ENCODE results near the gene MCEMP1. TPM values are rescaled to one million over a fixed set of nuclear protein-coding genes. Genes with fewer than 3 reads are reported as not detected.

Gene MCEMP1
- total RNA-seq, 1 experiment from 2014 or later = not detected

DNA sequence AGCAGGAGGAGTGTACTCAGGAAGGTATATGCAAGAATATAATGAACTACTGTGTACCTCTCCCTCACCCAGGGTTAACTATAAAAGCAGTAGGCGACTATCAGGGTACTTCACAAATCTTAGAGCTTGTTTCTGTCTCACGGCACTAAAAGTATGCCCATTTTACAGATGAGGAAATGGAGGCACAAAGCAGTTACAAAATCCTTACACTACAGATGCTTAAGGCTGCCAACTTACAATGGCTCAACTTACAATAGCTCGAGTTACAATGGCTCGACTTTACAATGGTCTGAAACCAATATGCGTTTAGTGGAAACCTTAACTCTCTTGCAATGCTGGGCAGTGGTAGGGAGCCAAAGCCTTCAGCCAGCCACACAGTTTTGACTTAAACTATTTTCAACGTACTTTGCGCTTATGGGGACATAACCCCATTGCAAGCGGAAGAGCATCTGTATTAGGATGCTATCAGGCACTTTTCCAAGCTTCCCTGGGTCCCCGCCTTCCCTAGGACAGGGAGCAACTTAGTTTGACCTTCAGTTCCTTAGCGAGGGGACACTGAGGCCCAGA is 20.9 kb downstream of the MCEMP1 start:
- DNase-seq (ENCODE audit: low read depth) = no peak

DNA sequence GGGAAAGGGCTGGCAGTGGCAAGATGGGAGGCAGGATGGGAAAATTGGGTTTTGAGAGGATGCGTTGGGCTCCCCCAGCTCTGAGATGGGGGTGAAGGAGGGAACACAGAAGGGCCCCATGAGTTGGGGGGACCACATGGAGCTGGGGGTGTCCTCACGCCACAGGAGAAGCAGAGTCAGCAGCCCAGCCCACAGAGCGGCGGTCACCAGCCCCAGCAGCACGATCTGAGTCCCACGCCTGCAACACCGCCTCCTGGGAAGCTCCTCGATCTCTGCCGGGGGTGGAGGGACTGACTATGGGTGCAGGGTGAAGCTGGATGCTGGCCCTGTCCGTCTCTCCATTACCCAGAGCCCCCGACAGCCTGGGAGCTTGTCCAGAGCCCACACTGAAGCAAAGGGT is 21.7 kb downstream of the MCEMP1 start:
- DNase-seq (ENCODE audit: low read depth) = no peak

DNA sequence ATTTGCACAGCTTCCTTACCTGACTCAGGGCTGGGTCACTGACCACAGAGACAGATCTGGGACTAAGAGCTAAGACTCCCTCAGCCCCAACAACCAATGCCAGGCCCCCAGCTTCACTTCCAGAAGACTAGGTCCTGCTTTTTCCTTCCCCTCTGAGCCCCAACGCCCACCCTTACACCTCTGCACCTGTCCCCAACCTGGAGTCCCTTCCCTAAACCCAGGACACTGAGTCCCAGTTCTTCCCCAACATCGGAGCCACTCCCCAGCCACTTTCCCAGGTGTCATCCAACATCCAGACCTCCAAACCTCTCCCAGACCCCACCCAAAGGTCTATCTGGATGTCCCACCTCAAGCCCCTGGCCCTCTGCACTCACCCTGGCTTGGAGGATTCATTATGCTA is 22.1 kb downstream of the MCEMP1 start:
- no peak for DNase-seq (ENCODE audit: low read depth)

DNA sequence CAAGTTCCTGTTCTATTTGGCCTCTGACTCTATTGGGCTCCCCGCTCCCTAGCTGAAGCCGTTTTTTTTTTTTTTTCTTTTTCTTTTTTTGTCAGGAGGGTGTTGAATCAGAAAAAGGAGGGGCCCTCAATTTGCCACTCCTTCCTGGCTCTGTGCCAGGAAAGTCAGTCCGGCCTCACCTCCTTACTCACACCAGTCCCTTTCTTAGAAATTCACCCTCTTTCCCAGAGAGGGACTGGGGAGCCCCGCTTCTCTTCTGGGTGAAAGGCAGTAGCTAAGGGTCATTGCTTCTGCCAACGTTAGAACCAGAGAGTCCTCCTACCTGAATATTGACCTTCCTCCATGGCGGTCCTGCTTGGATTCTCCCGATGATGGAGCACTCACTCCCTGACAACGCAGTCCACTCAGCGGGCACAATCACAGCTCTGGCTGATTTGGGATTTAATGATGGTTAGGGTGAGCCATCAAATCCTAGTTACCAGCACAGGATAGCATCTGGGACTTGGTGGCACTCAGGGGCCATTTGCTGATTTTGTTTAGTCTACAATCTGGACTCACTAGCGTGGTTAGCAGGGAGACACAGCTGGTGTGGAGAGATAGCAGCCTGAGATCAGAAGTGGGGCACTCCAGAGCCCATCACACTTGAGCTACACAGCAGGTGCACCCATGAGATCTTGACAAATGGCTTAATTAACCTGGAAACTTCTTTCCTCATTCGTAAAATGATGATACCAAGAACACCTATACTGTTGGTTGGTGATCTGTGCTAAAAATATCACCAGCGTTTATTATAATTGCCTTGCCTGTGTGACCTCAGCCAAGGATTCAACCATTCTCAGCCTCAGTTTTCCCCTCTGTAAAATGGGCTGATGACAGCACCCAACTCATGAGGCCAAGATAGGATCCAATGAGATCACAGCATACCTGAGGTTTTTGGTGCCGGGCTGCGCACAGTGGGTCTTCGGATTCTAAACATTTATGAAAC is 22.8 kb downstream of the MCEMP1 start:
- DNase-seq (ENCODE audit: low read depth) = peak; percentile 43

DNA sequence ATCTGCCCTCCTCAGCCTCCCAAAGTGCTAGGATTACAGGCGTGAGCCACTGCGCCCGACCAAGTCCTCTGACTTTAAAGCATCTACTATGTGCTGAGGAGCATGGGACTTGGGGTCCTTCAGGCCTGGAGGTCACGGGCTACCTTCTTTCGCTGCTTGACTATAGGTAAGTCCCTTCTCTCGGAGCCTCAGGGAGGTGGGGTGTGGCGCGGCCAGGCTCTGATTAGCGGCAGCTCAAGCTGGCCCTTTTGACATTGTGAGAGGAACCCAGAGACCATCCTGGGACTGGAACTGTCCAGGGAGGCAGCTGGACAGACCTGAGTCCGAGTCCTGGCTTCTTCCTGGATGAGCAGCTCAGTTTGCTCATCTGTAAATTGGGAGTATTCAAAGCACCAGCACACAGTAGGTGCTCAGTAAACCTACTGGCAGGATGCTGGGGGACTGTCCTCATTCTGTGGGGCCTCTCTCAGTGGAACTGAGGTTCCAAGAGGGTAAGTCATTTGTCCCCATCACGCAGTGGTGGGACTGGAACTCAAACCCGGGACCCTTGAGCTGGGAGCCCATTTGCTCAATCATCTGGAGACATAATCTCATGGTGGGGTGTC is 24.3 kb downstream of the MCEMP1 start:
- no peak for DNase-seq (ENCODE audit: low read depth)

DNA sequence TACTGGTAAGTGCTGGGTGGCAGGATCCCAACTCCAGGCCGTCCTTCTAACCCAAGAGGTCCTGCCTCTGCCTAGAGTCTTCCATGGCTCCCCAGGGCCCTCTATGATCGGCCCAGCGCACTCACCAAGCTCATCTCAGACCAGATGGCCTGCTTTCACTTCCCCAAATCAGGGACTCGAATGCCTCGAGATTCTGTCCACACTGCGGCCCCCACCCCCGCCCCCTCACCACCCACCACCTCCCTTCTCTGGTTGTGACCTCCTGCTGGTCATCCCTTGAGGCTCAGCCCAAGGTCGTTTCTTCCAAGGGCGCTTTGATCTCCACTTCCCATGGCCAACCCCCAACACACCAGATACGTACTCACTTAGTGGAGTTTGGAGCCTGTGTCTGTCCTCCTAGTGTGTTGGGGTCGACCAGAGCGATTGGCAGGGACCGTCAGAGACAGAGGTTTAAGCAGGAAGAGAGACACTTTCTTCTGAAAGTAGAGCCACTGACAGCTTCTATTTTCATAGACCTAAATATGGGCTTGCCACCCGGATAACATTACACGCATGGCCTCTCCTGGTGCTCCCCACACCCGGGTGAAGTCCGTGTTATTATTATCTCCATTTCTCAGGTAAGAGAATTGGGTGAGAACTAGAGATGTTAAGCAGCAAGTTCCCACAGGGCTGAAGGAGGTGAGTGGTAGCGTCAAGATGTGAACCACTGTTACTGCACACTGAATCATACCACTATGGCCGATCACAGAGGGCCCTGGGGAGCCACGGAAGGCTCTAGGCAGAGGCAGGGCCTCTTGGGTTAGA is 25.0 kb downstream of the MCEMP1 start, which contains the start of gene FCER2:
FCER2 (minus strand) TSS at position 478 of the 804 bp plus-strand sequence. CDS start 2,371 bp downstream, outside the sequence.
- no peak for DNase-seq (ENCODE audit: low read depth)

DNA sequence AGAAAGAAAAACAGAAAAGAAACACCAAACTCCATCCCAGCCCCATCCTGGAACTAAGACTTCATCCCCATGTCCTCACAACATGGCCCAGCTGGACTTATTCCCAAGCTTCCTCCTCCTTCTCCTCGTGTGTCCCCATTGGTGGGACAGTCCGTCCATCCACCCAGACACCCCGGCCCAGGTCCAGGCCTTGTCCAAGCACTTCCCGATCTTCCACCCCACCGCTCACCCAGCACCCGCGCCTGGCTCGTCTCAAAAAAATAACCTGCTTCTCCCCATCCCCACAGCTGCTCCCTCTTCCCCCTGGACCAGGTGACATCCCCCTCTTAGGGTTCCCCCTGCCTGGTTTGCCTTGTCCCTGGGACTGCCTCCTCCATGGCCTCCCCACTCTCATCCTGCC is 26.4 kb downstream of the MCEMP1 start:
- DNase-seq (ENCODE audit: low read depth) = no peak

DNA sequence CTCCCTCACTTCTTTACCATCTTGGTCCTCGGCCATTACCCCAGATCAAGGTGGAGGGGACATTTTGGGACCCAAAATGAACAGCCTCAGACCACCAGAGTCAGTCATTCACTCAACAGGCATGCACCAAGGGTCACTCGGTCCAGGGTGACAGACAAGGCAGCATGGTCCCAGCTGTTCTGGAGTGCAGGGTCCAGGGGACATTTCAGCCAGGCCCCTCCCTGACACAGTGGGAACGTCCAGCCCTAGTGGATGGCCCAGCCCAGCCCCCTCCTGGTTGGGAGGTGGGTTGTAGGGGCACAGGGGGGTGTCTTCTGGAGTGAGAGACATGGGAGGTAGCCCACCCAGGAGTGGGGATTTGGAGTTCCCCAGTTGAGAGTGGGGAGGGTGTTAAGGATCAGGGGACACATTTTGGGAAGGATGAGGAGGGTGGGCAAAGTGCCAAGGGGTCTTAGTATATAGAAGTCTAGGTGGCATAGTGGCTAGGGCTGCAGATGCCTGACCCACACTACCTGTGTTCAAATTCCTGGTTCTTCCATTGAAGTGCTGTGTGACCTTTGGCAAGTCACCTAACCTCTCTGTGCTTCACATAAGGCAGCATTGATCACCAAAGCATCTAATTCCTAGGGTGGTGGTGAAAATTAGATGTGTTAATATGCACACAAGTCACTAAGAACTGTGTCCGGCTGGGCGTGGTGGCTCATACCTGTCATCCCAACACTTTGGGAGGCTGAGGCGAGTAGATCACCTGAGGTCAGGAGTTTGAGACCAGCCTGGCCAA is 27.6 kb downstream of the MCEMP1 start:
- no peak for DNase-seq (ENCODE audit: low read depth)

DNA sequence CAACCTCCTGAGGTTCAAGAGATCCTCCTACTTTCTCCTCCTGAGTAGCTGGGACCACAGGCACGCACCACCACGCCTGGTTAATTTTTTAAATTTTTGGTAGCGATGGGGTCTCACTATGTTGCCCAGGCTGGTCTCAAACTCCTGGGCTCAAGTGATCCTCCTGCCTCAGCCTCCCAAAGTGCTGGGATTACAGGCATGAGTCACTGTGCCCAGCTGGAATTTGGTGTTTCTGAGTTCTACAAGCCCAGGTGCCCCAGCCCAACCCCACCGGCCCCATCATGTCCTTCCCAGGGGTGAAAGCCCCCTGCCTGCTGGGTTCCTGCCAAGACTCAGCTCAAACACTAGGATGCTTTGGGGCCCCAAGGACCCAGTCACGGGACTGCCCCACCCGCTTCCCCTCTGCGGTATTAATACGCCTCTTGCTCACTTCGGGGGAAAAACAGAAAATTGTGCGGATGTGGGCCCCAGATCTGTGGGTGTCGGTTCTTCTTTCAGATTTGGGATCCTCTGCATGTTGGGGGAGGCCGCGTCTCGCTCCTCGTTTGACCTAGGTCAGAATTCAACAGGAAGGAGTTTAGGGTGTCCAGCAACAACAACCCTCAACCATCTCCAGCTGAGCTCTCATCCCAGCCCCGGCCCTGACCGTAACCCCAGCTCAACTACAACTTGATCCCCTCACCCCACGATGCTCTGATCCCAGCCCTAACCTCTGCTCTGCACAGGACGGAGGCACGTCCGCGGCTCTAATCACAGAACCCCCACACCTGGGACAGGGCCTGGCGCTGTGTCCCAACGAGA is 28.7 kb downstream of the MCEMP1 start:
- DNase-seq (ENCODE audit: low read depth) = no peak

DNA sequence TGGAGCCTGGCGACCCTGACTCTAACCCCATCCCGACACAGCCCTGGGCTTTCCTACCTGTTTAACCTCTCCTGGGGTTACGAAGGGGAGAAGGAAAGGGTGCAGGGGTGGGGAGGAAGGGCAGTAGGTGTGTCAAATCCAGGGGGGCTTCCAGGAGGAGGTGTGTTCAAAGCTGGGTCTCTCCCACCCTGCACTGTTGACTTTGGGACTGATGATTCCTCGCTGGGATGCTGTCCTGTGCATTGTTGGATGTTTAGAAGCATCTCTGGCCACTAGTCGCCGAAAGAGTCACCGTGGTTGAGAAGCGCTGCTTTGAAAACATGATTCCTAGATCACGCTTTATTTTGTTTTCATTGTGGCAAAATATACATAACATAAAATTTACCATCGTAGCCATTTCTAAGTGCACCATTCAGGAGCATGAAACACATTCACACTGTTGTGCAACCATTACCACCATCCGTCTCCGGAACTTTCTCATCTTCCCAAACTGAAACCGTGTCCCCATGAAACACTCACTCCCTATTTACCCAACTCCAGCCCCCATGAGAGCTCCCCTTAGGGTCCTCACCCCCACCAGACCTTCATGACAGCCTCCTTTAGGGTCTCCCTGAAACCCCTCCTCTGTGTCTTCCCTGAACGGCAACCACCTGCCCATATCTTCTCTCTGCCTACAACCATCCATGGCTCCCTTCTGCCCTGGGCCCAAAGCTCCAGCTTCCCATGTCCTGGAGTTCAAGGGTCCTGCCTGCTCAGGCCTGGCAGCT is 29.5 kb downstream of the MCEMP1 start:
- no peak for DNase-seq (ENCODE audit: low read depth)

DNA sequence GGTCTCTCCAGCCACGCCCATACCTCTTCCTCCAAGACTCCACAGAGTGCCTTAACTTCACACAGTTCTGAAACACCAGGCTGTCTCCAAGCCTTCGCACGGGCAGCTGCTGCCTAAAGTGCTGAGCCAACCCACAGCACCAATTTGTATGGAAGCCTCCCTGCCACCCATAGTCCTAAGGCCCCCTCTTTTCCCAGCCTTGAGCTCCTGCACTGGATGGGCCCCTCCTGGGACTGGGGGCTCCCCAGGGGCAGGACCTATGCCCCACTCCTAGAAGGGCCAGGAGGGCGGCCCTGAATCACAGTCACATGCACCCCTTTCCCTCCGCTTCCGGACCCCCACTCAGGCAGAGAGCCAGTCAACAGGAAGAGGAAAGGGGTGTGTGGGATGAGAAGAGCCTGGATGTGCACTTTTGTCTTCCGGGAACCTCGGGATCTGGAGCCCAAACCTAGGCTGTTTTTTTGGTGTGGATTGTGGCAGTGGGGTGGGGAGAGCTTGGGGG is 30.1 kb downstream of the MCEMP1 start:
- DNase-seq (ENCODE audit: low read depth) = no peak

DNA sequence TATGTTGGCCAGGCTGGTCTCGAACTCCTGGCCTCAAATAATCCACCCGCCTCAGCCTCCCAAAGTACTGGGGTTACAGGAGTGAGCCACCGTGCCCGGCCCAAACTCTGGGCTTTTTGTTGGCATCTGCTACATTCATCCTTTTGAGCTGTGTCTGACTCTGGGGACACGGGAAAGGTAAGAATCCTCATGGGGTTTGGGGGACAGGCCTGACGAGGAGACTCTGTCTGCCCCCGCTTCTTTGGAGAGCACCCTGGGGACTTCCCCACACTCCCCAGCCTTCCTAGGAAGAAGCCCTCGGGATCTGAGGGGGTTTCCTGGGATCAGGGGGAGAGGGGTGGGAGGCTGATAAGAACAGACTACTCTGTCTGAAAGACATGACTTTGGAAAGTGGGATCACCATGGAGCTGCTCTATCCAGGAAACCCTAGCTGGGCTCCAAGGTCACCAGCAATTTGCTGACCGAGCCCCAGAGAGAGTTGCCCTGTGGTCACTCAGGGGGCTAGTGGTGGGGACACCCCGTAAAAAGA is 33.1 kb downstream of the MCEMP1 start:
- no peak for DNase-seq (ENCODE audit: low read depth)

DNA sequence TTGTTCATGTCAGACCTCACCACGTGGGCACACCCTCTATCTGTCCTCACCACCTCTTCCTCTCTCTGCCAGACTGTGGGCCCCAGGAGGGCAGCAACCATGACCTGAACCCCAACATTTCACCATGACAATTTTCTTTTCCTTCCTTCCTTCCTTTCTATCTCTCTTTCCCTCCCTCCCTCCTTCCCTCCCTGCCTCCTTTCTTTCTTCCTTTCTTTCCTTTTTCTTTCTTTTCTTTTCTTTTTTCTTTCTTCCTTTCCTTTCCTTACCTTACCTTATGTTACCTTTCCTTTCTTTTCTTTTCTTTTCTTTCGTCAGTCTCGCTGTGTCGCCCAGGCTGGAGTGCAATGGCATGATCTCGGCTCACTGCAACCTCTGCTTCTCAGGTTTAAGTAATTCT is 33.7 kb downstream of the MCEMP1 start:
- DNase-seq (ENCODE audit: low read depth) = no peak

DNA sequence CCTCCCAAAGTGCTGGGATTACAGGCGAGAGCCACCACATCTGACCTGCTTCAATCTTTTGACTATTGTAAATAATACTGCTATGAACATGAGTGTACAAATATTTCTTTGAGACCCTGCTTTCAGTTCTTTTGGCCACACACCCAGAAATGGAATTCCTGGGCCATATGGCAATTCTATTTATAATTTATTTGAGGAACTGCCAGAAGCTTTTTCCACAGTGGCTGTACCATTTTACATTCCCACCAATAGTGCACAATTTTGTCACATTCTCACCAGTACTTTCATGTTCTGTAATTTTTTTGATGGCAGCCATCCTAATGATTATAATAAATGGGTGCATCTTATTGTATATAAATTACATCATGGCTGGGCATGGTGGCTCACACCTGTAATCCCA is 38.8 kb downstream of the MCEMP1 start:
- DNase-seq (ENCODE audit: low read depth) = no peak

DNA sequence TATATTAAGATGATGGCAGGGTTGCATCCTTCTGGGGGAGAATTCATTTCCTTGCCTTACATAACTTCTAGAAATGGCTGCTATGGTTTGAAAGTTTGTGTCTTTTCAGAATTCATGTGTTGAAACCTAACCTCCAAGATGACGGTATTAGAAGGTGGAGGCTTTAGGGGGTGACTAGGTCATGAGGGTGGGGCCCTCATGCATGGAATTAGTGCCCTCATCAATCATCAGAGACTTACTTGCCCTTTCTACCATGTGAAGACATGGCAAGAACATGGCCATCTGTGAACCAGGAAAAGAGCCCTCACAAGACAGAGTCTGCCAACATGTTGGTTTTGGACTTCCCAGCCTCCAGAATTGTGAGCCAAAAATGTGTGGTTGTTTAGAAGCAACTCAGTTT is 39.9 kb downstream of the MCEMP1 start:
- DNase-seq (ENCODE audit: low read depth) = no peak

DNA sequence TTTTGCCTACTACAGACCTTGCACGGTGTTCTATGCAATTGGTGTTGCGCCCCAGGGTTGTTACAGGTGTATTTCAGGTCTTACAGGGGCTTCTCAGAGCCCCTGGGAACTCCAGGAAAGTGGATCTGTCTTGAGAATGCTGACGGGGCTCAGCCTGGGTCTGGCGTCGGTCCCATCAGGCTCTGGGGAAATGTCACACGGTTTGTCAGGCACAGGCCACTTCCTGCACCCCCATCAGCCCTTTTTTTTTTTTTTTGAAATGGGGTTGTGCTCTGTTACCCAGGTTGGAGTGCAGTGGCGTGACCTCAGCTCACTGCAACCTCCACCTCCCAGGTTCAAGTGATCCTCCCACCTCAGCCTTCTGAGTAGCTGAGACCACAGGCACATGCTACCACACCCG is 41.8 kb downstream of the MCEMP1 start:
- DNase-seq (ENCODE audit: low read depth) = no peak

DNA sequence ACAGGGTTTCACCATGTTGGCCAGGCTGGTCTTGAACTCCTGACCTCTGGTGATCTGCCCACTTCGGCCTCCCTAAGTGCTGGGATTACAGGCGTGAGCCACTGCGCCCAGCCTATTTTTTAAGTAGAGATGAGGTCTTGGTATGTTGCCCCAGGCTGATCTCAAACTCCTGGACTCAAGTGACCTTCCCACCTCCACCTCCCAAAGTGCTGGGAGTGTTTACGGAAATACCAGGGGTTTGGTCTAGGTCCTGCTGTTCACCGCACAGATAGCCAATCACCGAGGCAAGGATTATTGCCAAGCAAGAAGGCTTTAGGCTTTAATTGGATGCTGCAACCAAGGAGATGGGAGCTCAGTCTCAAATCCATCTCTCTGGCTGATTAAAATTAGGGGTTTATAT is 43.5 kb downstream of the MCEMP1 start:
- DNase-seq (ENCODE audit: low read depth) = no peak

DNA sequence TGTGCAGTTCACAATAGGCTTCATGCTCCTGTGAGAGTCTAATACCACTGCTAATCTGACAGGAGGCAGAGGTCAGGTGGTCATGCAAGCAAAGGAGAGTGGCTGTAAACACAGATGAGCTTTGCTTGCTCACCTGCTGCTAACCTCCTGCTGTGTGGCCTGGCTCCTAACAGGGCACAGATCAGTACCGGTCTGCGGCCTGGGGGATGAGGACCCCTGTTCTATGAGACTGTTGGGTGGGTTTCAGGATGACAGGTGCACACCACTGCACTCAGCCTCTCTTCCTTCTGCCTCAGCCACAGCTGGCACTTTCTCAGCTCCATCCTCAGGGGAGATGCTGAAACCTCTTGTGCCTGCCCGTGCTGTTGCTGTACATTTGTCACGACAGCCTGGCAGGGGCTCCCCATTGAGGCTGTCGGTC is 45.4 kb downstream of the MCEMP1 start:
- DNase-seq (ENCODE audit: low read depth) = no peak

DNA sequence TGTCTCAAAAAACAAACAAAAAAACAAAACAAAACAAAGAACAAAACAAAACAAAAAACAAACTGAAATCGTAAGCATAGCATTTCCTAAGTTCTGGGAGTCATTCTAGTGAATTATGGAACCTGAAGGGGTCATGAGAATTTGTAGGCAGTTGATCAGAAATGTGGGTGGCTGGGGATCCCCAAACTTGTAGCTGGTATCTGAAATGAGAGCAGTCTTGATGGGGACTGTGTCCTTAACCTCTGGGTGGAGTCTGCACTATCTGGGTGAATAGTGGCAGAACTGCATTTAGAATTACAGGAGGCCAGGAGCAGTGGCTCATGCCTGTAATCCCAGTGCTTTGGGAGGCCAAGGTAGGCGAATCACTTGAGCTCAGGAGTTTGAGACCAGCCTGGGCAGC is 48.9 kb downstream of the MCEMP1 start:
- no peak for DNase-seq (ENCODE audit: low read depth)

All from Daoy (cell line).